Activated effector memory CD4-positive, alpha-beta T cell treated with Interleukin-2 at 50 U/mL for 16 hours (primary cell): Measurements from ENCODE around the gene ALS2.
"Not testable (repeated sequence)": the region's sequence is repeated elsewhere in the genome, so short reads cannot be mapped to it uniquely, and the experiment has no call there.

Experiments
- DNase-seq: peaks from one replicate; pipeline ENCODE4 v3.0.0-alpha.2; 2020

ALS2 gene

GRCh38 chr2:201671205-201671604 is 109.5 kb downstream of the ALS2 start:
- DNase-seq = not testable (repeated sequence)

GRCh38 chr2:201669865-201670264 is 110.9 kb downstream of the ALS2 start:
- no peak for DNase-seq

- no peak for DNase-seq
Measured at GRCh38 chr2:201668402-201668910, 112.3 kb downstream of the ALS2 start.

- no peak for DNase-seq
Measured at GRCh38 chr2:201664334-201664733, 116.4 kb downstream of the ALS2 start.

GRCh38 chr2:201661366-201661765 is 119.4 kb downstream of the ALS2 start:
- no peak for DNase-seq

GRCh38 chr2:201660293-201660895 is 120.3 kb downstream of the ALS2 start:
- DNase-seq = no peak

GRCh38 chr2:201656740-201657139 is 124.0 kb downstream of the ALS2 start:
- no peak for DNase-seq

GRCh38 chr2:201656102-201656501 is 124.6 kb downstream of the ALS2 start:
- DNase-seq = no peak

- DNase-seq = no peak
Measured at GRCh38 chr2:201654616-201655384, 125.9 kb downstream of the ALS2 start.

GRCh38 chr2:201653221-201653620 is 127.5 kb downstream of the ALS2 start:
- DNase-seq = no peak
